Calu3 (cell line): ENCODE measurements around the gene AGT. TPM values are rescaled to one million over a fixed set of nuclear protein-coding genes. Genes with fewer than 3 reads are reported as not detected.

Experiments used
- BruUV-seq: library from RNA; stranded (reverse); fragments of 400-500 nt; replicated peaks from 2 replicates; lab custom pipeline; 2021; lab: Mats Ljungman, UMichigan
- CTCF ChIA-PET: fragments of 300-600 bp; sonication (Branson Sonifier 250); formaldehyde crosslinking; loops from one replicate; lab custom pipeline; 2022; ENCODE audit warnings: antibody characterized with exemption; lab: Charles Lee
- DNase-seq: peaks from one replicate; pipeline ENCODE4 v3.0.0; 2022
- H3K27ac Mint-ChIP-seq: one replicate; pipeline ENCODE4 v1.8.0; 2022; ENCODE audit warnings: mixed read lengths; ENCODE audit not compliant: unreplicated experiment
- H3K27me3 Mint-ChIP-seq: one replicate; pipeline ENCODE4 v1.8.0; 2022; ENCODE audit warnings: mixed read lengths; ENCODE audit not compliant: unreplicated experiment
- H3K36me3 Mint-ChIP-seq: one replicate; pipeline ENCODE4 v1.8.0; 2022; ENCODE audit warnings: mild to moderate bottlenecking, moderate library complexity, mixed read lengths; ENCODE audit not compliant: insufficient read depth, unreplicated experiment
- H3K4me1 Mint-ChIP-seq: one replicate; pipeline ENCODE4 v1.8.0; 2022; ENCODE audit warnings: mild to moderate bottlenecking, low read depth, mixed read lengths; ENCODE audit not compliant: unreplicated experiment
- H3K4me3 Mint-ChIP-seq: one replicate; pipeline ENCODE4 v1.8.0; 2022; ENCODE audit warnings: mild to moderate bottlenecking, low read depth, moderate library complexity, mixed read lengths; ENCODE audit not compliant: unreplicated experiment
- H3K9me3 Mint-ChIP-seq: one replicate; pipeline ENCODE4 v1.8.0; 2022; ENCODE audit warnings: low read depth, mixed read lengths; ENCODE audit not compliant: unreplicated experiment
- intact Hi-C: fragments of 100-400 bp; cut with micrococcal nuclease; formaldehyde crosslinking; loops from one replicate; pipeline ENCODE4 v1.10.0; 2022; ENCODE audit not compliant: unreplicated experiment
- total RNA-seq: library from RNA; stranded (reverse); gene quantifications from 2 replicates; pipeline ENCODE4 v1.2.3, GENCODE V29; 2022
- TF ChIP-seq, protein P1 (sequence below): fragments of 200-600 bp; IDR thresholded peaks from one replicate; pipeline ENCODE4 v1.8.0; 2022; ENCODE audit warnings: antibody characterized with exemption; ENCODE audit not compliant: unreplicated experiment

AGT gene
- total RNA-seq, 1 experiment from 2014 or later: 27.5 TPM

DNA sequence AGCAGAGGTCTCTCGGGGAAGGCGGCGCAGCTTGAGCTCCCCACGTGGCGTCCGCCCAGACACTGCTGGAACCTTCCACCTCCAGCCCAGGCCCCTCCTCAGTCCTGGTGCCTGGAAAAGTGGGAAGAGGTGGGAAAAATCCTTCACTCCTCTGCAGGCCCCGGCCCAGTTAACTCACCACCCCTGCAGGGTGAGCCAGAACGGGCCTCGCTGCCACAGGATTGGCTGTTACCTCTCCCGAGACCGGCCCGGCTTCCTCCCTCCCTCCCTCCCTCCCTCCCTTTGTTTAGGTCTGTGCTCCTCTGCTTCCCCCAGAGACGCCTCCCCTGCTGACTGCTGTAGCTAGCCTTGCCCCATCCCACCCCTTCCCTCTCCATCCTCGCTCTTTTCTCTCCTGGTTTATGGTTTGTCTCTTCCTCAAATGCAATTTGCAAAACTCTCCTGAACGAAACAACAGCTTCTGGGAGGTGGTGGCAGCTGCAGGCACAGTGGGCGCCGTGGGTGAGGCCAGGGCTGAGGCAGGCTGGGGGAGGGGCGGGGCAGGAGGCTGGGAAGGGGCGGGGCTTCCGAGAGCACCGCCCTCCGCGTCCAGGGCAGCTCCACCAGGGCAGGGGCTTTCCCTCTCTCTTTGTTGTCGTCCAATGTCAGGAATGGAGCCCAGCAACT is 39.8 kb upstream of the AGT start:
- Mint-ChIP-seq H3K4me3 (no peak overlapping the region), H3K9me3 (no peaks in the 10 kb centered on the region), H3K4me1 (peaks cover 19% of the 10 kb centered on the region), H3K27me3 (no peaks in the 10 kb centered on the region), H3K36me3 (no peaks in the 10 kb centered on the region), H3K27ac (no peak overlapping the region)
- CTCF ChIA-PET: interaction anchor here (0.6 to 1.2 kb wide), 3 partner anchors 111 to 541 kb away, joined by 6 to 8 read pairs (median 6); partner anchors contain the start of gene COG2
- BruUV-seq: no TSS peak
- peak; percentile 32 for DNase-seq
- TF ChIP-seq, protein P1, sequence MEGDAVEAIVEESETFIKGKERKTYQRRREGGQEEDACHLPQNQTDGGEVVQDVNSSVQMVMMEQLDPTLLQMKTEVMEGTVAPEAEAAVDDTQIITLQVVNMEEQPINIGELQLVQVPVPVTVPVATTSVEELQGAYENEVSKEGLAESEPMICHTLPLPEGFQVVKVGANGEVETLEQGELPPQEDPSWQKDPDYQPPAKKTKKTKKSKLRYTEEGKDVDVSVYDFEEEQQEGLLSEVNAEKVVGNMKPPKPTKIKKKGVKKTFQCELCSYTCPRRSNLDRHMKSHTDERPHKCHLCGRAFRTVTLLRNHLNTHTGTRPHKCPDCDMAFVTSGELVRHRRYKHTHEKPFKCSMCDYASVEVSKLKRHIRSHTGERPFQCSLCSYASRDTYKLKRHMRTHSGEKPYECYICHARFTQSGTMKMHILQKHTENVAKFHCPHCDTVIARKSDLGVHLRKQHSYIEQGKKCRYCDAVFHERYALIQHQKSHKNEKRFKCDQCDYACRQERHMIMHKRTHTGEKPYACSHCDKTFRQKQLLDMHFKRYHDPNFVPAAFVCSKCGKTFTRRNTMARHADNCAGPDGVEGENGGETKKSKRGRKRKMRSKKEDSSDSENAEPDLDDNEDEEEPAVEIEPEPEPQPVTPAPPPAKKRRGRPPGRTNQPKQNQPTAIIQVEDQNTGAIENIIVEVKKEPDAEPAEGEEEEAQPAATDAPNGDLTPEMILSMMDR: no peak
- intact Hi-C loops: no loop called here

DNA sequence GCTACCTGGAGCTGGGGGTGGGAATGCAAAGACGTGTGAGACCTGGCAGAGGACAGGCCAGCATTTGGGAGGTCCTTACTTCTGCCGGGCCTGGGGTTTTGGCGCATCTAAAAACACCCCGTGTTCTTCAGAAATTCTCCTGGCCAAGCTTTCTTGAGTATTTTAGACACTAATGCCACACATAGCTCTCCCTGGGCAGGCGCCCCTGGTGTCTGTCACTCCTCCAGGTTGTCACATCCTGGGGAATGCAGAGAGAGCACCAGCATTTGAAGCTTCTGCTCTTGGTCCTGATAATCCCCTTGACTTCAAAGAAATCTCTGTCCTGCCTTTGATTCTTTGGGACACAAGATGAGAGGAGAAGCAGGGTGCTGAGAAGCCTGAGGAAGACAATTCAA is 39.3 kb upstream of the AGT start:
- Mint-ChIP-seq H3K27me3 (no peaks in the 10 kb centered on the region), H3K4me3 (no peak overlapping the region), H3K9me3 (no peaks in the 10 kb centered on the region), H3K4me1 (peaks cover 19% of the 10 kb centered on the region), H3K36me3 (no peaks in the 10 kb centered on the region), H3K27ac (no peak overlapping the region)
- CTCF ChIA-PET: interaction anchor here (1.2 kb wide), 1 partner anchor 110 kb away, joined by 6 read pairs; the partner anchor contains the start of gene COG2
- DNase-seq: no peak
- TF ChIP-seq, protein P1: no peak
- no TSS peak for BruUV-seq
- intact Hi-C loops: no loop called here

DNA sequence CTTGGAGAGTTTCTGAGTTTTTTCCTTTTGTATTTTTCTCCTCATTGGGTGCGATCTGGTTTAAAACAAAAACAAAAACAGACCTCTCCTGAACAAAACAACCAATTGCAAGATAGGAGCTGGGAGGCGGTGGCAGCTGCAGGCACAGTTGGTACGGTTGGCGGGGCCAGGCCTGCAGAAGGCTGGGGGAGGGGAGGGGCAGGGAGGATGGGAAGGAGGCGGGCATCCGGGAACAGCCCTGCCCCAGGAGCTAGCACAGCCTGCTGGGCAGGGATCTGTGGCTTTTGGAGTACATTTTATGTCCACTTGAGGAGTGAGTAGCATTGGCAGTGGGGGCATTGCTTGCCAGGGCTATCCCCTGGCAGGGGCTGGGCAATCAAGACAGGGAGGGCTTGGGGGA is 38.5 kb upstream of the AGT start:
- no peaks in the 10 kb centered on the region for H3K27me3 Mint-ChIP-seq
- no peaks in the 10 kb centered on the region for H3K9me3 Mint-ChIP-seq
- DNase-seq: no peak
- no TSS peak for BruUV-seq
- CTCF ChIA-PET: no interaction called here
- intact Hi-C loops: no loop called here
- no peaks in the 10 kb centered on the region for H3K36me3 Mint-ChIP-seq
- peaks cover 19% of the 10 kb centered on the region for H3K4me1 Mint-ChIP-seq
- H3K27ac Mint-ChIP-seq: no peak overlapping the region
- TF ChIP-seq, protein P1: no peak
- no peak overlapping the region for H3K4me3 Mint-ChIP-seq

DNA sequence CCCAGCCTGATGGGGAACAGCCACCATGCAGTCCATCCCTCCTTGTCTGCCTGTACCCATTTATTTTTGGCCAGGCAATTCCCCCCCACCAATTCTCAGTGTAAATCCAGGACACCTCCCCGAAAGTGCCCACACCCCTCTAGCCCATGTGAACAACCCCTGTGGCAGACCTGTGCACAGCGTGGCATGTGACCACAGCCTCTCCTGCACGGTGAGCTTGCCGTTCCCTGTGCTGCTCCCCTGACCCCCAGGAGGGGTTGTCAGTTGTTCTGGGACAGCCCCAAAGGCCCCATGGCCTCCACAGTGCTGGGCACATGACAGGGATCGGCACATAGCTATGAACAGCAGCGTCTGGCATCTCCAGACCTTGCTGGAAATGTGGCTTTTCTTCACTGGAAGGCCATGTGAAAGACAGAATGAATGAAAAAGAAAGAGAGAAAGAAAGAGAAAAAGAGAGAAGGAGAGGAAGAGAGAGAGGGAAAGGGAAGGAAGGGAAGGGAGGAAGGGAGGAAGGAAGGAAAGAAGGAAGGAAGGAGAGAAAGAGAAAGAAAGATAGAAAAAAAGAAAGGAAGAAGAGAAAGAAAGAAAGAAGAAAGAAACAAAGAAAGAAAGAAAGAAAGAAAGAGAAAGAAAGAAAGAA is 37.2 kb upstream of the AGT start:
- CTCF ChIA-PET: no interaction called here
- TF ChIP-seq, protein P1: no peak
- Mint-ChIP-seq H3K4me1 (peaks cover 19% of the 10 kb centered on the region), H3K27ac (peak overlapping the region; percentile 10), H3K27me3 (no peaks in the 10 kb centered on the region), H3K36me3 (no peaks in the 10 kb centered on the region), H3K4me3 (peak overlapping the region; percentile 3), H3K9me3 (no peaks in the 10 kb centered on the region)
- DNase-seq: no peak
- intact Hi-C loops: no loop called here
- BruUV-seq: no TSS peak
